Stimulated activated CD8-positive, alpha-beta memory T cell treated with anti-CD3 and anti-CD28 coated beads, Interleukin-12 subunit alpha, Interleukin-12 subunit beta, amount 100 ng/mL, for 1 hour (primary cell): ENCODE data around the gene CCDC192.

Source experiments
- DNase-seq: peaks from one replicate; pipeline ENCODE4 v3.0.0-alpha.2; 2020; ENCODE audit warnings: low read depth

Gene CCDC192

DNA sequence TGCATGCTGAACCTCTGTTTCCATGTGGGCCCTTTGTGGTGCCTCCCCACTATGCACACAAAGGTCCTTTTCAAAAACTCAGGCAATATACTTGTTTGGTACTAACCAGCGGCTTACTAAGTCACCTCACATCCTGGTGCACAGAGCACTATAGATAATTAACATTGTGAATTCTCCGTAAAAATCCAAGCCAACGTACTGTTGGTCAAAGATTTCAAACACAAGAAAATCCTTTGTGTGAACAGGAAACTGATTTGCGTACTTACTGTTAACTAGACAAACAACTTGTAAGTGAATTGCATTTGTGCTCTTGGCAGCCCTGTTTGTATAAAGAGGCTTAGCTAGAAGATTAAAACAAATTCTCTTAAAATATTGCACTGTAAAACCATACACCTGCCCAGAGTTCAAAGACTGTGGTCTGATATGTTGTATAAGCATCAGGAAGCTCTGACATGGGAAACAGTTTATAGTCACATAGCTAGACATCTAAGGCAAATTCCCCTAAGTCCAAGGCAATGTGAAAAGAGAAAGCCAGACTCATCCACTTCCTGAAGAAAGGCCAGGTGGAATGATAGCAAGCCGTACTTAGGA lies 255.3 kb downstream of the CCDC192 start:
- no peak for DNase-seq

GRCh38 chr5:127959152-127959764 lies 256.1 kb downstream of the CCDC192 start:
- DNase-seq = no peak

GRCh38 chr5:127960270-127960691 lies 257.1 kb downstream of the CCDC192 start:
- no peak for DNase-seq

- DNase-seq = no peak
These were observed 258.0 kb downstream of the CCDC192 start for GRCh38 chr5:127961006-127961762.

DNA sequence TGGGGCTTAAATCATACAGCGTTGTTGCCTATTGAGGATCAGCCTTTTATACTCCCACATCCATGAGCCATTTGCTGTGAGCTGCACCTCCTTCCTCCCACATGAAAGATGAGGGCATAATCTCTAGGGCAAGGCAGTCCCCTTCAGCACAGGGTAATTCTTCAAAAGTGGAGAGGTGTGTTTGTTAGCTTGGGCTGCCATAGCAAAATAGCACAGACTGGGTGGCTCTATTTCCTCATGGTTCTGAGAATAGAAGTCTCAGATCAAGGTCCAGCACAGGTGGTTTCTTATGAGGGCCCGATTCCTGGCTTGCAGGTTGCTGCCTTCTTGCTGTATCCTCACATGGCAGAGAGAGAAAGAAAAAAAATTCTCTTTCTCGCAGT lies 258.6 kb downstream of the CCDC192 start:
- DNase-seq = no peak

DNA sequence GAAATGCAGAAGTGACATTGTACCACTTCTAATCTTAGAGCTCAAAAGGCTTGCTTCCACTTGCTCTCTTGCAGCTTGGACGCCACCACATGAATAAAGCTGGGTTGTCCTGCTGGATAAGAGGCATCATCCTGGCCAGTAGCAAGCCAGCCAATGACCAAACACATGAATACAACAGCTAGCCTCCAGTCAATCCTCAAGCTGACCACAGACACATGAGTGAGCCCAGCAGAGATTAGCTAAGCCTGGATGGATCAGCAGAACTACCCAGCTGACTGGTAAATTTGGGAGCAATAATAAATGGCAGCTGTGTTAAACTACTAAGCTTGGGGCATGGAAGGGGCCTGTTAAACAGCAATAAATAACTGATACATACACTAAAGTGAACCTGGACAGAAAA lies 259.3 kb downstream of the CCDC192 start:
- DNase-seq = no peak

DNA sequence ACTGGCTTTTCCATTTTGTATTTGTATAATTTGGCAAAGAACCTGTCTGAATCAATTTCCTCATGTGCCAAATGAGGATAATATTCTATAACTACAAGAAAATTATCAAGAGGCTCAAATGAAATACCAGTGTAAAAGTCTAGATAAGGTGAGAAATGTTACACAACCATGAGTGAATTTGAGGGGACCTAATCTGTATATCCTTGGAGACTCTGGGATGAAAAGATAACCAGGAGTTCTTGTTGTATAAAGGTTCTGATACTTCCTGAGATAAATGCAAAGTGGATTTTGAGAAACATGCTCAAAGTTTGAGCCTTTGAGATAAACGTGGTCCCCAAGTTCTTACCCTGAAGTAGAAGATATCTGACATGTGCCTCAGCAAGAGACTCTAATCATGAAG lies 260.0 kb downstream of the CCDC192 start:
- DNase-seq = no peak

GRCh38 chr5:127963931-127964330 lies 260.7 kb downstream of the CCDC192 start:
- no peak for DNase-seq

DNA sequence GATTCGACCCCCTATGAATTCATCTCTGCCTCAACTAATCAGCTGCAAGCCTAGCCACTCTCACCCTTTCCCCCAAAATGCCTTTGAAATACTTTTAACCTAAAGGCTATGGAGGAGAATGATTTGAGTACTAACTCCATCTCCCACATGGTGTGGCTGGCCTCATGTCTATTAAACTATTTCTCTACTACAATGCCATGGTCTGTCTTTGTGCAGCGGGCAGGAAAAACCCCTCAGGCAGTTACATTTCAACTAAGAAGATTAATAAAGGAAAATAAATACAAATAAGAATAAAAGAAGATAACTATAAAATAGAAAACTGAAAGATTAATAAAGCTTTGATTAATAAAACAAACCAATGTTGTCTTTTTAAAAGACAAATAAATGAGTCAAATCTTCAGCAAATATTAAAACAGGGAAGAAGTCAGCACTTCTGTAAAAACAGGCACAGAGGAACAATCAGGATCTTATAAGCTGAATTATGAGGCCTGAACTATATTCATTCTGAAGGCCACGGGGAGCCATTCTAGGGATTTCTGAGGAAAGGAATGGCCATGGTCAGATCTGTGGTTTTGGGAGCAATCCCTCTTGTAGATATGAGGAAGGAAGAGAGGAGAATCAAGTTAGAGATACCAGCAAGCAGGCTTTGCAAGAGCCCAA lies 264.3 kb downstream of the CCDC192 start:
- DNase-seq = no peak

DNA sequence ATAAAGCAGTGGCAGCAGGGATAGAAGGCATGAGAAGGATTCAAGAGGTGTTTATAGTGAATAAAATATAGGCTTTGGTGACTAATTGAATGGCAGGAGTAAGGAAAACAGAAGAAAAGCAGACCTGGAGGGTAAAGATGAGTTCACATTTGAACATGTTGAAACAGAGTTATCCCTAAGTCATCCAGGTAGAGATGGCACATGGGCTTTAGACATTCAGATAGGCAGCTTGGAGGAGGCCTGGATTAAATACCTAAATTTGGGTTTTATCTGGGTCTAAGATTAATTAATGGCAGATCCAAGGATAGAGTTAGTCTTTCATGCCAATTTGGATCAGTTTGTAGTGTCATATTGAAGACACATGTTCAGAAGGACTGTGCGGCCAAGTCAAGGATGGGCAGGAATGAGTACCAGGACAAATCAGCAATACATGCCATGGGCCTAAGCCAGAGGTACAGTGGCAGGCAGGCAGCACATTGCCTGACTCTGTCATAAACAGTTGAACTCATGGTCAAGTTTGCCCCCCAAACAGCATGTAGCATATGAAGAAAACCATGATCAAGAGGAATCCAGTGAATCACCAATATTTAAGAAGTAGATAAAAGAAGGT lies 264.9 kb downstream of the CCDC192 start:
- DNase-seq = no peak

- no peak for DNase-seq
These were observed 265.8 kb downstream of the CCDC192 start for GRCh38 chr5:127969002-127969401.

GRCh38 chr5:127969651-127970050 lies 266.5 kb downstream of the CCDC192 start:
- no peak for DNase-seq

DNA sequence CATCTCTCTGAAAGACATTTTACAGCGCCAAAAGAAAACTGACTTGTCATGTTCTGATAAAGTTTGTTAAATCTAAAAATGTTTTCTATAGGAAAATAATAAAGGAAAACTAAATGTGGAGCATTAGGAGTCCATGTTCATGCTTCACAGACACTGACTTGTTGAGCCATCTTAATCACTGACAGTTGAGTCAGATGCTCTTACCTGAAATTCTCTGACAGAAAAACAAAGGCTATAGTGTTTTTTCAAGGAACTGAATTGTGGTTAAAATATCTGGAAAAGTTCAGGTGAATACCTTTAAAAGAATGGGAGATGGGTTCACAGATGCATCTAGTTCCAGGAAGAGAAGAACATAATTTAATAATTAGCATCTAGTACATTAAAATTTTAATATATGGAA lies 266.9 kb downstream of the CCDC192 start:
- no peak for DNase-seq

- DNase-seq = no peak
These were observed 267.7 kb downstream of the CCDC192 start for GRCh38 chr5:127970854-127971425.

DNA sequence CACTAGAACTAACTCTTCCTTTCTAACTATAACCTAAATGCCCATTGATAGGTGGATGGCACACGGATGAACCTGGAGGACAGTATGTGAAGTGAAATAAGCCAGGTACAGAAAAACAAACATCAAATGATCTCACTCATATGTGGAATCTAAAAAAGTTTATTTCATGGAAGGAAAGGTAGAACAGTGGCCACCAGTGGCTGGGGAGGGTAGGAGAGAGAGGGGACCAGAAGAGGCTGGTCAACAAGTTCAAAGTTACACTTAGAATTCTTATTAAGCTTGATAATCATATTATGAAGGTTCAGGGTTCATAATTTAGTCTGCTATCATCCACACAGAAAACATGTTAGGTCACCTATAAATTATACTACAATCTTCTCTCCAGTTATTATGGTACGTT lies 272.8 kb downstream of the CCDC192 start:
- no peak for DNase-seq

GRCh38 chr5:127976525-127976924 lies 273.3 kb downstream of the CCDC192 start:
- no peak for DNase-seq

GRCh38 chr5:127976991-127977717 lies 274.0 kb downstream of the CCDC192 start:
- DNase-seq = no peak

DNA sequence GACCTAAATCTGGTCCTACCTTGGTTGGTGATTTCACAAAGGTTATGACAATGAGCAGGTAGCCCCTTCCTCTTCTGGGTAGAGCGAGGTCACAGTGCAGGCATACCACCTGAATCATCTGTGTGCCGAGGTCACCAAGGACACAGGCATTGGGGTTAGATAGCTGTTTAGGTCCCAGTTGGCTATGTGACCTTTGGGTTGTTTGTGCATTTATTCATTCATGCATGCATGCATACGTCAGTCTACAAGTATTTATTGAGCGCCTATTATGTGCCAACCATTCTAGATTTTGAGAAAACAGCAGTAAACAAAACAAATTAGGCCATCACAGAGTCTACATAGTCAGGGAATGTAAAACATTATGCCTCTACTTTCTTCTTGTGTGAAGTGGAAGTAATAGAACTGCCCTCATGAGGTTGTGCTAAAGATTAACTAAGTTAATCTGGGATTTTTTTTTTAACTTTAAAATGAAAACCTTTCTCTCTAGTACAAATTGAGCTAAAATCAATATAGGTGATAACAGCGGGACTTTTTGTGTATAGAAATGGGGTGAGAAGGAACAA lies 275.6 kb downstream of the CCDC192 start:
- no peak for DNase-seq

DNA sequence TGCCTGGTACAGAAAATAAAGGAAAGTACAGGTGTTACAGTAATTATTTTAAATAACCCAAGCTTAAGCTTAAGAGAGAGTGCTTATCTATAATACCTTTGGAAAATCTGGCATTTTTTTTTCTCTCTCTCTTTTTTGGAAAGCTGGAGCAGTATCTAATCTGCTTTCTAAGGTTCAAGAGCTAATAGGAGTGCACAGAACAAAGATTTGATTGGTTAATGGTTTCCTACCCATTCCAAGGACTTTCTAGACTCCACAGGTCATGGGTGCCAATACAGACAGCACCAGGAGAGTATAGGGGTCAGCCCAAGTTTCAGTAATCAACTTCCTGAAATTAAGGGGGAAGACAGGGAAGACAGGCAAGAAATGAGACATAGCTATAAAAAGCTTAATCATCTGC lies 276.3 kb downstream of the CCDC192 start:
- DNase-seq = no peak

DNA sequence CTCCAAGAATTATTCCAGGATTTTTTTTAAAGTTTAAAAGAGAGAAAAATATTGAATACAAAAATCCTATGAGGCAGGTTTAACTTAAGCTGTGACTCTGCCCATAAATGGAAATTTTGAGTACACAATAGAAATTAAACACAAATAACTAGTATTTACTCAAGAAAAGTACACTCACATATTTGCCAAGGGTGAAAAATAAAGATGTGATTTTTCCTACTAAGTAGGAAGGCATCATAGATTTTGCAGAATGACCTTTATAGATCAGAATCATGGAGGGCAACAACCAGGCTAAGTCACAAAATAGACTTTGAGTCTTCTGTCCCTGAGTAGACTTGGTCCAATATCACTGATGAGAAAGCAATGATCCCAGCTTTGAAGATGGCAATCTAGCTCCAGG lies 277.7 kb downstream of the CCDC192 start:
- DNase-seq = no peak

DNA sequence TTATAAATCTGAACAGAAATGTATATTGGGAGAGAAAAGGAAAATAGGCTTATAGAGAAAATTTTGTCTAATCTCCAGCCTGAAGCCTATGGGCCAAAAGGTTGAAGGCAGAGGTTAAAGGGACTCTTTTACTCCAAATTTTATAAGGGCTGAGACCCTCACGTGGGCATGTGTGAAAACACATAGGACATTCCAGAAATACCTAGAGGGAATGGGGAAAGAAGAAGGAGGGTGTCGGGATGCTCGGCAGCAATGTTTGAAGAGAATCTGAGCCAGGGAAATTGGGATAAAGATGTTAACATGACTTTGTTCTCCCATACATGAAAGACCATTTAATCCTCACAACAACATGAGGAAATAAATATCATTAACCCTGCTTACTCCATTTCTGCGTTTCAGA lies 278.3 kb downstream of the CCDC192 start:
- DNase-seq = no peak
